ENCODE data around the gene SMG6. TPM values are rescaled to one million over a fixed set of nuclear protein-coding genes. Genes with fewer than 3 reads are reported as not detected.
A peak's percentile ranks its signal among the peaks of the same experiment; 100 is the strongest.
"Not testable (repeated sequence)": the region's sequence is repeated elsewhere in the genome, so short reads cannot be mapped to it uniquely, and the experiment has no call there.

SMG6 gene
- total RNA-seq, 1 experiment from 2014 or later, result 15.1 TPM

- no peak for DNase-seq (ENCODE audit: low spot score)
These were observed 40.2 kb downstream of the SMG6 start for GRCh38 chr17:2263183-2264066.

GRCh38 chr17:2262135-2262587 lies 41.4 kb downstream of the SMG6 start:
- DNase-seq (ENCODE audit: low spot score), result peak; percentile 75

GRCh38 chr17:2259769-2260536 lies 43.6 kb downstream of the SMG6 start:
- no peak for DNase-seq (ENCODE audit: low spot score)

- DNase-seq (ENCODE audit: low spot score), result not testable (repeated sequence)
These were observed 44.8 kb downstream of the SMG6 start for GRCh38 chr17:2258830-2259229.

- DNase-seq (ENCODE audit: low spot score), result no peak
These were observed 49.7 kb downstream of the SMG6 start for GRCh38 chr17:2253768-2254406.

GRCh38 chr17:2253362-2253761 lies 50.2 kb downstream of the SMG6 start:
- DNase-seq (ENCODE audit: low spot score), result no peak

GRCh38 chr17:2251098-2251497 lies 52.5 kb downstream of the SMG6 start:
- DNase-seq (ENCODE audit: low spot score), result peak; percentile 23

- peak; percentile 90 for DNase-seq (ENCODE audit: low spot score)
These were observed 53.2 kb downstream of the SMG6 start for GRCh38 chr17:2250140-2251095.

- DNase-seq (ENCODE audit: low spot score), result no peak
These were observed 56.6 kb downstream of the SMG6 start for GRCh38 chr17:2247005-2247404.

GRCh38 chr17:2244545-2245525 lies 58.8 kb downstream of the SMG6 start:
- peak; percentile 78 for DNase-seq (ENCODE audit: low spot score)

GRCh38 chr17:2243953-2244352 lies 59.6 kb downstream of the SMG6 start:
- DNase-seq (ENCODE audit: low spot score), result no peak

- no peak for DNase-seq (ENCODE audit: low spot score)
These were observed 61.8 kb downstream of the SMG6 start for GRCh38 chr17:2241823-2242222.

GRCh38 chr17:2240541-2240940 lies 63.0 kb downstream of the SMG6 start:
- no peak for DNase-seq (ENCODE audit: low spot score)

GRCh38 chr17:2239882-2240430 lies 63.6 kb downstream of the SMG6 start:
- peak; percentile 90 for DNase-seq (ENCODE audit: low spot score)

- DNase-seq (ENCODE audit: low spot score), result no peak
These were observed 64.4 kb downstream of the SMG6 start for GRCh38 chr17:2239170-2239551.

- DNase-seq (ENCODE audit: low spot score), result no peak
These were observed 65.0 kb downstream of the SMG6 start for GRCh38 chr17:2238432-2239169.

GRCh38 chr17:2237950-2238349 lies 65.6 kb downstream of the SMG6 start:
- peak; percentile 18 for DNase-seq (ENCODE audit: low spot score)

- DNase-seq (ENCODE audit: low spot score), result peak; percentile 13
These were observed 66.1 kb downstream of the SMG6 start for GRCh38 chr17:2237521-2237921.
